Large intestine (tissue), 3 donors: ENCODE data around the gene RPLP1. TPM values are rescaled to one million over a fixed set of nuclear protein-coding genes. Genes with fewer than 3 reads are reported as not detected.

Experiments
- DNase-seq, 2 donors: peaks; one replicate each; pipeline versions ENCODE4 v3.0.0 to v3.0.0-alpha.2; 2013
- H3K27ac ChIP-seq: one replicate; pipeline ENCODE4 v1.5.1; 2013; ENCODE audit warnings: low read length
- H3K27me3 ChIP-seq: 2 replicates; pipeline ENCODE4 v1.6.1; 2013; ENCODE audit warnings: low read length; ENCODE audit not compliant: control insufficient read depth, insufficient read depth
- H3K36me3 ChIP-seq: 2 replicates; pipeline ENCODE4 v1.6.1; 2013; ENCODE audit warnings: low read length; ENCODE audit not compliant: control insufficient read depth, insufficient read depth
- H3K4me1 ChIP-seq: one replicate; pipeline ENCODE4 v1.6.1; 2013; ENCODE audit warnings: low read length; ENCODE audit not compliant: control insufficient read depth, insufficient read depth
- H3K4me3 ChIP-seq: one replicate; pipeline ENCODE4 v1.5.1; 2013; ENCODE audit warnings: low read length
- H3K9me3 ChIP-seq: one replicate; pipeline ENCODE4 v1.6.1; 2013; ENCODE audit warnings: mild to moderate bottlenecking, low read depth, low read length, moderate library complexity; ENCODE audit not compliant: control insufficient read depth
- WGBS: methylation state at CpG from one replicate; pipeline ENCODE4 v1.1.5; 2013; ENCODE audit warnings: low lambda C conversion rate; ENCODE audit not compliant: insufficient coverage; 5-methylcytosine and 5-hydroxymethylcytosine counted together
- polyA plus RNA-seq: library from polyadenylated mRNA; unstranded; fragments of 120-200 nt; gene quantifications from one replicate; pipeline ENCODE4 v1.2.1, GENCODE V29; 2013

The RPLP1 gene
- polyA plus RNA-seq, 1 donor, result 2,101 TPM

DNA sequence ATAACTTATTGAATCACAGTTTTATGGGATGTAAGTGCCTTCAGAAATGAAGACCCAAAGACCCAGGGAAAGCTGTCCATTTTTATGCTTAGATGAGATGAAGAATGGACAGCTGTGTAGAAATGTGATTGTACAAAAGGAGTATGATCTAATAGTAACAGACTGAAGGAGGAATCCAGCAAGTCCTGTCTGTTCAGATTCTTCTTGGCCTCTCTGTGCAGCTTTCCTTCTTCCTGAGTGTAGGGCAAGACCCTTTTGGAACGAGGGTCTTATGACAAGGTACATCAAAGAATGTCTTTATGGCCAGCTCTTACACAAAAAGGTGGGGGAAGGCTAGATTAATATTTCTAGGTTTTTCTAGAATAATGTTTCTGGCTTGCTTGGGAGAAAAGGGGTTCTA, 39.9 kb upstream of the RPLP1 start:
- Histone ChIP-seq H3K4me3 (no peak overlapping the region), H3K4me1 (no peaks in the 10 kb centered on the region), H3K27ac (no peak overlapping the region), H3K27me3 (no peaks in the 10 kb centered on the region), H3K9me3 (no peaks in the 10 kb centered on the region), H3K36me3 (no peaks in the 10 kb centered on the region)
- no CpG with 5 or more reads among the region's 1 CpG for WGBS
- DNase-seq, result no peak

DNA sequence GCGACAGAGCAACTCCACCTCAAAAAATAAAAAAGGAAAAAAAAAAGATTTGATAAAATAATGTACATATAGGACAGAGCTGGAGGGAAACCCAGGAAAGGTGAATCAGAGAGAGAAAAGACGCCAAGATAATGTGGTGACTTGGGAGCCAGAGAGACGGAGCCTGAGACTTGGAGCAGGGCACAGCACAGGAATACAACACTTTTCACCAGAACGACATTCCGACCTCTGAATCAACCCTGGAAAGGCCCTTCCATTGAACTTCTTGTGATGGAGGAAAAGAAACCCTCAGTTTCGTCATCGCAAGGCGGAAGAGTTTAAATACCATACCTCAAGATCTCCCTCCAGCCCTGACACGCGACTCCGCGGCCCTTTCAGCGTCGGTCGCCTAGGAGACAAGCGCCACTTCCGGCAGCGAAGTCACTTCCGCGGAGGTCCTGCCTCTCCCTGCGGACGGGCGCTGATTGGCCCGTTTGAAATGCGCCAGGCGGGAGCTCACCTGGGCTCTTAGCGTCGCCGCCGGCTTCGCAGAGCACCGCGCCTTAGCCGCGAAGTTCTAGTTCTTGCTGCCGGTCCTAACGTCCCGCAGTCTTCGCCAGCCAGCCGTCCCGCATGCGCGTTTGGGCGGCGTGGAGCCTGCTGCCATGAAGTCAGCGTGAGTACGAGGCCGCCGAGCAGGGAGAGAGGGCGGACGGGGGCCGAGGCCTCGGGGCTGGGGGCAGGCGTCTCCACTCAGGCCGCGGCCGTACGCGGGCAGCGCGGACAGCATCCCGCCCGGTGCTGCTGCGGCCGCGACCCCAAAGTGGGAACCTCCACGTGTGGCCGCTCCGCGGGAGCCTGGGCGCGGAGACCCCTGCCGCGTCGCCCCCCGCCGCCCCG, 38.6 kb upstream of the RPLP1 start, which contains the start of gene KIF23:
TSS of gene KIF23 (plus strand) at position 528 of the 879 bp plus-strand sequence. CDS start at position 645, 117 bp downstream.
- peak; percentile 93 to 95 for DNase-seq
- no peaks in the 10 kb centered on the region for H3K9me3 ChIP-seq
- 27% methylated on average over 4 of the region's 78 CpGs for WGBS
- H3K27ac ChIP-seq, result peak within 1 kb of the TSS; percentile 61
- no peaks in the 10 kb centered on the region for H3K4me1 ChIP-seq
- peak within 1 kb of the TSS; percentile 78 for H3K4me3 ChIP-seq
- H3K36me3 ChIP-seq, result no peaks in the 10 kb centered on the region
- no peaks in the 10 kb centered on the region for H3K27me3 ChIP-seq

DNA sequence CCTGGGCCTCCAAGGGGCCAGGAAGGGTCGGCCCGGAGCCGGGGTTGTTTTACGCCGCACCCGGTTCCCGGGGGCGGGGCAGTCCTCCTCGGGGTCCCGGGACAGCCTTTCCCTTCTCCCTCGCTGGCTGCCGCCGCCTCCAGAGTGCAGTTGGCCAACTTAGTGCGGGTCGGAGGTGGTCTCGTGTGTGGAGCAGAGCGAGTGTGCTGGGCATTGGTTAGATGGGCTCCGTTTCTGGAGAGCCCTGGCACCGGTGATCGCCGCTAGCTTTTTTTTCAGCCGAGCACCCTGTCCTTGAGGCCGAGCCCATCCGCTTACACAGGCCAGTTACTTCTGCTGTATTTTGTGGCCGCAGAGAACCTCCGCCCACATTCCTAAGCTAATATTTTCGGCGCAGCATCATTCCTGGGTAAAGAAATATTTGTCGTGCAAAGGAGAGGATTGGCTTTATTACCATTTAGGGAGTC, 37.9 kb upstream of the RPLP1 start:
- Histone ChIP-seq H3K27ac (peak overlapping the region; percentile 57), H3K4me3 (peak overlapping the region; percentile 78), H3K27me3 (no peaks in the 10 kb centered on the region), H3K36me3 (no peaks in the 10 kb centered on the region), H3K9me3 (no peaks in the 10 kb centered on the region), H3K4me1 (no peaks in the 10 kb centered on the region)
- WGBS, result no CpG with 5 or more reads among the region's 29 CpGs
- DNase-seq, result peak; percentile 9 to 50

DNA sequence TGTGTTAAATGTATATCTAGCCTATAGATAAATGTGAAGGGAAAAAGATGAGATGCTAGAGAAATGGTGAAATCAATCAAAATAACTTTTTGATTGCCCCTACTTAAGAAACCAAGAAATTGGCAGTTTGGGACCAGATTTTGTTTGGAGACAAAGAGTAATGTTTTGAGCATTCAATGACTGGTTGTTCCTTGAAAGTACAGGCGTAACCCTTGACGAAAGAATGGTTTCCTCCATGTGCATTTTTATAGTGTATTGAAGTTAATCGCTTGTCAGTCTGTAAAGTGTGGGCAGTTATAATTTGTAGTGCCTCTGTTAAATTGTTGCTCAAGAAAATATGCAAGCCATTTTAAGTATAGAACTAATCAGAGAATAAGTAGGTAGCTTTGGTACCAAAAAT, 37.2 kb upstream of the RPLP1 start:
- Histone ChIP-seq H3K9me3 (no peaks in the 10 kb centered on the region), H3K4me3 (peak overlapping the region; percentile 78), H3K27me3 (no peaks in the 10 kb centered on the region), H3K4me1 (no peaks in the 10 kb centered on the region), H3K36me3 (no peaks in the 10 kb centered on the region), H3K27ac (no peak overlapping the region)
- 60% methylated on average over 3 of the region's 3 CpGs for WGBS
- DNase-seq, result no peak

DNA sequence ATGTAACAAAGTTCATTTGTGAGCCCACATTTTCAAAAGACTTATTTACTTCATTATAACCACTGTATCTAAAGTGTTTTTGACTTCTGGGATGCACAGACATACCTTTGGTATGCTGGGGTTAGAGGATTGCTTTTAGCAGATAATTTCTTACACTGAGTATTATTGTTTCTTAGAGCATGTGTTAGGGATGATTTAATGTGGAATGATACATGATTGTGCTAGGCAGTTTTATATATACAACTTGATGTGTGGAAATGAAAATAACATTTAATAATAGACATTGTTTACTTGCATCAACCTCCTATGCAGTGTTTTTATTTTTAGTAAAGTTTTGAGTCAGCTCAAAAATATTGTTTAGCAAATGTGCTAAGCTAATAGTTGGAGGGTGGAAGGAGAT, 35.0 kb upstream of the RPLP1 start:
- Histone ChIP-seq H3K9me3 (no peaks in the 10 kb centered on the region), H3K27ac (no peak overlapping the region), H3K4me3 (no peak overlapping the region), H3K27me3 (no peaks in the 10 kb centered on the region), H3K4me1 (no peaks in the 10 kb centered on the region), H3K36me3 (no peaks in the 10 kb centered on the region)
- no peak for DNase-seq

DNA sequence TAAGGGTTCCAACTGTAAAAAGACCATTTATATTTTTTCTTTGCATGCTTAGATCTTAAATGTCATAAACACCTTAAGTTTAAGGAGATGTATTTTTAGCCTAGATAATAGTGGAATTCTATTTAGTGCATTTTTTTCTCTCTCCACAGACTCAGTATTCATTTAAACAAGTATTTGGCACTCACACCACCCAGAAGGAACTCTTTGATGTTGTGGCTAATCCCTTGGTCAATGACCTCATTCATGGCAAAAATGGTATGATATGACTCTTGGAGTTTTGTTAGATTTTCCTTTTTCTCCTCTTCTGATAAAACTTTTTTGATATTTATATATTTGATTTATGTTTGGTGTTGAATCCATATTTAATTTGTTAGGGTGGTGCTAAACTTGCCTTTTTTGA, 31.1 kb upstream of the RPLP1 start:
- H3K4me3 ChIP-seq, result no peak overlapping the region
- H3K4me1 ChIP-seq, result no peaks in the 10 kb centered on the region
- no peak overlapping the region for H3K27ac ChIP-seq
- H3K36me3 ChIP-seq, result peaks cover 10% of the 10 kb centered on the region
- DNase-seq, result no peak
- H3K27me3 ChIP-seq, result no peaks in the 10 kb centered on the region
- no peaks in the 10 kb centered on the region for H3K9me3 ChIP-seq

DNA sequence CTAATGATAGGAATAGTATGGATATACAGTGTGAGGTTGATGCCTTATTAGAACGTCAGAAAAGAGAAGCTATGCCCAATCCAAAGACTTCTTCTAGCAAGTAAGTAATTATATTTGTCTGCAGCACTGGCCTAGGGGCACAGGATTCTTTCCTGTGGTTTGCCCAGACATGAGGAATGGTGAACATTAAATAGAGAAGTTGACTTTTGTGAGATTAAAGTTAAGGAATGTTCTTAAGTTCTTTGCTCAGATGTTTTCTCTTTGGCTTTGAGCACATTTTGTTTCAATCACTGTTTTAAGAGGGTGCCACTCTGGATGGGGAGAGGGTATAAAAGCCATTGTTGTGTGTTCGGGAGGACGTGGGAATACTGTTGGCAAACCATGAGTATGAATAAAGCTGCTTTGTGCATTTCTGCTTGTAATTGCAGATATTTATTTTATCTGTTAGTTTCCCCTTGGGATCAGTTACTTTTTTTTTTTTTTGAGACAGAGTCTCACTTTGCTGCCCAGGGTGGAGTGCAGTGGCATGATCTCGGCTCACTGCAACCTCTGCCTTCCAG, 30.2 kb upstream of the RPLP1 start:
- Histone ChIP-seq H3K36me3 (peaks cover 11% of the 10 kb centered on the region), H3K4me3 (no peak overlapping the region), H3K9me3 (no peaks in the 10 kb centered on the region), H3K27me3 (no peaks in the 10 kb centered on the region), H3K27ac (no peak overlapping the region), H3K4me1 (no peaks in the 10 kb centered on the region)
- no CpG with 5 or more reads among the region's 4 CpGs for WGBS
- no peak for DNase-seq

DNA sequence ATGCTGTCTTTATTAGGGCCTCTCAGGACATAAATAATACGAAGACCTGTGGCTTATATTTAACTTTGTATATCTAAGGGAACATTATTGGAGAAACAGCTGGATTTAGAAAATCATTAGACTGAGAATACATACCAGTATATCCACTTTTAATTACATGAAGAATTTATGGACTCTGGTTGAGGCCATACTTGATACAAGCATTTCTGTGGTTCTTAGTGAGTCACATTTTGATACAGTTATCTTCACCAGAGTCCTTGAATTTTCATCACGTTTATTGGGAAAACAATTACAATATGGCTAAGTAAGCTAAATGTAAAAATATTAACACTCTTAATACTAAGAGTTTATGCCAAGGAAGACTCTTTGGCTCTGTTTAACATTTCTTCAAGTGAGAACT, 28.6 kb upstream of the RPLP1 start:
- Histone ChIP-seq H3K27me3 (no peaks in the 10 kb centered on the region), H3K27ac (no peak overlapping the region), H3K4me1 (no peaks in the 10 kb centered on the region), H3K9me3 (no peaks in the 10 kb centered on the region), H3K4me3 (no peak overlapping the region), H3K36me3 (peaks cover 11% of the 10 kb centered on the region)
- no CpG with 5 or more reads among the region's 2 CpGs for WGBS
- DNase-seq, result no peak

DNA sequence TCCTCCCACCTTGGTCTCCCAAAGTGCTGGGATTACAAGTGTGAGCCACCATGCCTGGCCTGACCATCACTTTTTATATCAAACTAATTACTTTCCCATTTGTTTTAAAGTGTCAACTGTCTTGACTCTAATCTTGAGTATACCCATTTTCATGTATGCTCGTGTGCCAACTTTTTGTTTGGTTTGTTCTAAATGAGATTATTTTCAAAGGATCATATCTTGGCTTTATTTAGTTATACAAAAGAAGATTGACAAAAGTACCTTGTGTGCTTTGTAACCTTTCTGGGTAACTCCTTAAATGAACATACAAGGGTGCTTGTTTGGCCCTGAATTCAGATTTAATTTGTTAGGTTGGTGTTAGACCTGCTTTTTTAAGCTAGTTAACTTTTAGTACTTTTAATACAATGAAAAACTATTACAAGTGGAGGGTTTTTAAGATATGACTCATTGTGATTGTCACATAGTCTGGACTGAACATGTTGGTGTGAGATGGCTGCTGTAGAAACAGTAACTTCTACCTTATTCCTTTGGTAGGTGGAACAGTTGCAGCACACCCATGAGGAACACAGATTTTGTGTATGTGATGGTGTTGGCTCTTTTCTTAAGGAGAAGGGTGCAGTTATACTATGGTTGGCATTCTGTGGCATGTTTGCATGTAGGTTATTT, 27.7 kb upstream of the RPLP1 start:
- Histone ChIP-seq H3K27ac (no peak overlapping the region), H3K9me3 (no peaks in the 10 kb centered on the region), H3K27me3 (no peaks in the 10 kb centered on the region), H3K36me3 (peaks cover 13% of the 10 kb centered on the region), H3K4me1 (no peaks in the 10 kb centered on the region), H3K4me3 (no peak overlapping the region)
- no peak for DNase-seq
- 92% methylated on average over 1 of the region's 1 CpG for WGBS

DNA sequence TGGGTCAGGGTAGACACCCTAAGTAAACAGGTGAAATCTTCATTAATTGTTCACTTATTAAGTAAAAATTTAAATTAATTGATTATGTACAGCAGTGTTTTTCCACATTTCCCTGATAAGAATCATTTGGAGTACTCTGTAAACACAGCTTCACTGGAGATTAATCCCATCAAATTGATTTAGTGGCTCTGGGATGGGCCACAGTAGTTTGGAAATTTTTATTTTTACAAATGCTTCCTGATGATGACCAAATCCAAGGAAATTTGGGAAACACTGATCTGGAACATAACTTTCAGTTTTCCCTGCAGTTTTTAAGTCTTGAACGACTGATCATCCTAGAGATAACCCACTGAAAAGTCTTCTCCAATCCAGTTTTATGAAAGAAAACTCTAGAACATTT, 18.8 kb upstream of the RPLP1 start:
- Histone ChIP-seq H3K4me3 (no peak overlapping the region), H3K9me3 (no peaks in the 10 kb centered on the region), H3K27ac (no peak overlapping the region), H3K36me3 (peaks cover 16% of the 10 kb centered on the region), H3K27me3 (no peaks in the 10 kb centered on the region), H3K4me1 (no peaks in the 10 kb centered on the region)
- WGBS, result no CpG with 5 or more reads among the region's 1 CpG
- no peak for DNase-seq
